Astrocyte (in vitro differentiated cells and primary cell): ENCODE measurements around the gene ADARB2.

Experiments
- EZH2 ChIP-seq: IDR thresholded peaks from 2 replicates; pipeline ENCODE4 v1.6.1; 2012; ENCODE audit warnings: mild to moderate bottlenecking, low read length, inconsistent platforms; ENCODE audit not compliant: insufficient read depth
- TF ChIP-seq, protein P1 (sequence below): IDR thresholded peaks from 2 replicates; pipeline ENCODE4 v1.5.1; 2011; ENCODE audit warnings: low read depth, mild to moderate bottlenecking, inconsistent platforms, low read length, moderate library complexity; ENCODE audit not compliant: insufficient read depth

DNA sequence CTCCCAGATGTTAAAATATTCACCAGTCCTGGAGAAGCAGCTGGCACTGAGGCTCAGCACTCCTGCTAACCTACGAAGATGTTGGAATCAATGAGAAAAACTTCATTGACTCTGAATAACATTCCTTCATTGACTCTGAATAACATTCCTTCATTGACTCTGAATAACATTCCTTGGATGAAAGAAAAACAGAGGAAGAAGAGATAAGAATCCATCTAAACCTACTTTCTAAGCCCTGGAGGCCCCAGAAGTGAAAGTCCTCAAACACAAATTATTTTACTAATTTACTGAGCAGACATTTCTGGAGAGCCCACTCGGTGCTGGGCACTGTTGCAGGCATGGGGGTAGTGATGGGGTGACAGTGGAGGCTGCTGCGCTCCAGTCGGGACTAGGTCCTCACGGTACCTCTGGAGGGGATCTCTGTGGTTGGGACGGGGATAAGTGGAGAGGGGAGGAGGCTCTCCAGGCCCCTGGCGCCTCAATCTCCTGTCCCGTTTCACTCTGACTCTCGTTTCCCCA, 427.0 kb downstream of the ADARB2 start:
- TF ChIP-seq, protein P1, sequence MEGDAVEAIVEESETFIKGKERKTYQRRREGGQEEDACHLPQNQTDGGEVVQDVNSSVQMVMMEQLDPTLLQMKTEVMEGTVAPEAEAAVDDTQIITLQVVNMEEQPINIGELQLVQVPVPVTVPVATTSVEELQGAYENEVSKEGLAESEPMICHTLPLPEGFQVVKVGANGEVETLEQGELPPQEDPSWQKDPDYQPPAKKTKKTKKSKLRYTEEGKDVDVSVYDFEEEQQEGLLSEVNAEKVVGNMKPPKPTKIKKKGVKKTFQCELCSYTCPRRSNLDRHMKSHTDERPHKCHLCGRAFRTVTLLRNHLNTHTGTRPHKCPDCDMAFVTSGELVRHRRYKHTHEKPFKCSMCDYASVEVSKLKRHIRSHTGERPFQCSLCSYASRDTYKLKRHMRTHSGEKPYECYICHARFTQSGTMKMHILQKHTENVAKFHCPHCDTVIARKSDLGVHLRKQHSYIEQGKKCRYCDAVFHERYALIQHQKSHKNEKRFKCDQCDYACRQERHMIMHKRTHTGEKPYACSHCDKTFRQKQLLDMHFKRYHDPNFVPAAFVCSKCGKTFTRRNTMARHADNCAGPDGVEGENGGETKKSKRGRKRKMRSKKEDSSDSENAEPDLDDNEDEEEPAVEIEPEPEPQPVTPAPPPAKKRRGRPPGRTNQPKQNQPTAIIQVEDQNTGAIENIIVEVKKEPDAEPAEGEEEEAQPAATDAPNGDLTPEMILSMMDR: no peak
- TF ChIP-seq EZH2: no peak
